Urinary bladder (tissue), 4 donors: Measurements from ENCODE around the gene NOL12. TPM values are rescaled to one million over a fixed set of nuclear protein-coding genes. Genes with fewer than 3 reads are reported as not detected.
"Not testable (repeated sequence)": the region's sequence is repeated elsewhere in the genome, so short reads cannot be mapped to it uniquely, and the experiment has no call there.

ENCODE experiments used
- DNase-seq: peaks from one replicate; pipeline ENCODE4 v3.0.0-alpha.2; 2015; ENCODE audit errors: extremely low spot score
- H3K27ac ChIP-seq: one replicate; pipeline ENCODE4 v1.5.1; 2013; ENCODE audit warnings: low read depth, mild to moderate bottlenecking, moderate library complexity
- H3K36me3 ChIP-seq: one replicate; pipeline ENCODE4 v1.6.1; 2013; ENCODE audit warnings: mild to moderate bottlenecking, moderate library complexity; ENCODE audit not compliant: insufficient read depth
- H3K4me1 ChIP-seq: one replicate; pipeline ENCODE4 v1.6.1; 2013; ENCODE audit warnings: mild to moderate bottlenecking, moderate library complexity; ENCODE audit not compliant: insufficient read depth
- H3K4me3 ChIP-seq: one replicate; pipeline ENCODE4 v1.5.1; 2013; ENCODE audit warnings: low read depth, low read length
- WGBS: extraction: QIAGEN DNeasy Blood & Tissue Kit; methylation state at CpG from one replicate; pipeline ENCODE4 v1.1.7; 2013; 5-methylcytosine and 5-hydroxymethylcytosine counted together
- polyA plus RNA-seq: library from polyadenylated mRNA; stranded (reverse); fragments of 200-250 nt; gene quantifications from one replicate; pipeline ENCODE4 v1.2.3, GENCODE V29; 2013
- total RNA-seq: library from RNA; depleted of rRNA; stranded (reverse); fragments of >200 nt; gene quantifications from one replicate; pipeline ENCODE4 v1.2.3, GENCODE V29; 2014
- donor health status: healthy with polysubstance abuse.
- donor health status: healthy.

The NOL12 gene
- total and polyA plus RNA-seq, 2 donors, result 8.7 to 17.9 TPM

DNA sequence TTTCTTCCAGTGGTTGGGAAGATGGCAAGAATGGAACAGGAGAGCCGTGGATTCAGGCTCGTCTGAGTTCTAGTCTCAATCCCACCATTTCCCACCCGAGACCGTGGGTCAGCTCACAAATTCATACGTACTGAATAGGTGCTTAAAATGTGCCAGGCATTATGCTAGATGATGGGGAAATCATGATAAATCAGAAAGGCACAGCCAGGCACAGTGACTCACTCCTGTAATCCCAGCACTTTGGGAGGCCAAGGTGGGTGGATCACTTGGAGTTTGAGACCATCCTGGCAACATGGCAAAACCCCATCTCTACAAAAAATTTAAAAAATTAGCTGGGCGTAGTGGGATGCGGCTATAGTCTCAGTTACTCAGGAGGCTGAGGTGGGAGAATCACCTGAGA, 17.8 kb downstream of the NOL12 start:
- no peak overlapping the region for H3K4me3 ChIP-seq
- no peak overlapping the region for H3K27ac ChIP-seq
- no peaks in the 10 kb centered on the region for H3K36me3 ChIP-seq
- WGBS, result 83% methylated on average over 7 of the region's 7 CpGs
- DNase-seq, result no peak
- H3K4me1 ChIP-seq, result no peaks in the 10 kb centered on the region

- H3K4me3 ChIP-seq, result no peak overlapping the region
- no peaks in the 10 kb centered on the region for H3K36me3 ChIP-seq
- no peak for DNase-seq
- H3K4me1 ChIP-seq, result no peaks in the 10 kb centered on the region
- H3K27ac ChIP-seq, result no peak overlapping the region
- 80% methylated on average over 3 of the region's 3 CpGs for WGBS
These were observed 18.5 kb downstream of the NOL12 start for GRCh38 chr22:37704645-37705044.

GRCh38 chr22:37705205-37705604, 19.1 kb downstream of the NOL12 start:
- 98% methylated on average over 3 of the region's 3 CpGs for WGBS
- DNase-seq, result no peak
- no peaks in the 10 kb centered on the region for H3K36me3 ChIP-seq
- H3K4me1 ChIP-seq, result no peaks in the 10 kb centered on the region
- H3K27ac ChIP-seq, result no peak overlapping the region
- H3K4me3 ChIP-seq, result no peak overlapping the region

DNA sequence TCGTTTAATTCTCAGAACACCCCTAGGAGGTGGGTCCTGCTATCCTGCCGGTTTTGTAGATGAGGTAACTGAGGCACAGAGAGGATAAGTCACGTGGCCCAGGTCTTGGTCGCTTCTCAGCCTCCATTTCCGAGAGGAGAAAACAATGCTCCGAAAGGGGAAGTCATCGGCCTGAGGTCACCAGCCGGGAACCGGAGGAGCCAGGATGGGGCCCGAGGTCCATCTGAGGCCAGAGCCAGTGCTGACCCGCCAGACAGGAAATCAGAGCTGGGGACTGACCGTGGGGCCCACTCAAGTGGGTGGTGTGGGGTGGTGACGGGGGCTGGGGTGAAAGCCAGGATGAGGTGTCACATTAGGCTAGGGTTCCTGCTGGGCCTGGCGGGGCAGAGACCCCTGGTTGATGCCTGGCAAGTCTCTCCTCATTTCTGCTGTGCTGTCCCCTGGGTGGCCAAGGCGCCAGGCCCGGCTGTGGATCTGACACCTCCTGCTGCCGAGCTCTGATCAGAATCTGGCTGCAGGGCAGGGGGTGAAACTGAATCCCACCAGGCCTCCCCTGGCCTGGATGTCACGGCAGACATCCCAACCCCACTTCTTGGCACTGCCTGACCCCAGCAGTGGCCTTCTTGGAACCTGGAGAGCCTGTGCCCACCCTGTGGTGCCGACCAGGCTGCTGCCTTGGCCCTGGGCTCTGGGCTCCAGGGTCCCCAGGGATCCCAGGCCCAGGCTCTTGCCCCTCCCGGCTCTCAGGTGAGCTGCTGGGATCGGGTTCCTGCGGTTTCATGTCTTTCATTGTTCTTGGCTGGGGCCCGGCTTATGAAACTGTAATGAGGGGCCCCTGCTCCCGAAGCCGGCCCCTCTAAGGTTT, 22.7 kb downstream of the NOL12 start:
- Histone ChIP-seq H3K36me3 (no peaks in the 10 kb centered on the region), H3K4me3 (no peak overlapping the region), H3K27ac (no peak overlapping the region), H3K4me1 (no peaks in the 10 kb centered on the region)
- WGBS, result 87% methylated on average over 25 of the region's 25 CpGs
- no peak for DNase-seq

- H3K4me1 ChIP-seq, result no peaks in the 10 kb centered on the region
- 96% methylated on average over 15 of the region's 15 CpGs for WGBS
- H3K4me3 ChIP-seq, result no peak overlapping the region
- no peak overlapping the region for H3K27ac ChIP-seq
- DNase-seq, result no peak
- H3K36me3 ChIP-seq, result no peaks in the 10 kb centered on the region
These were observed 23.3 kb downstream of the NOL12 start for GRCh38 chr22:37709445-37709765.

GRCh38 chr22:37710675-37711074, 24.5 kb downstream of the NOL12 start:
- DNase-seq, result no peak
- H3K27ac ChIP-seq, result no peak overlapping the region
- no peaks in the 10 kb centered on the region for H3K36me3 ChIP-seq
- no peaks in the 10 kb centered on the region for H3K4me1 ChIP-seq
- no peak overlapping the region for H3K4me3 ChIP-seq
- 88% methylated on average over 3 of the region's 3 CpGs for WGBS

- Histone ChIP-seq H3K4me3 (no peak overlapping the region), H3K36me3 (no peaks in the 10 kb centered on the region), H3K27ac (no peak overlapping the region), H3K4me1 (no peaks in the 10 kb centered on the region)
- WGBS, result 90% methylated on average over 10 of the region's 10 CpGs
- no peak for DNase-seq
These were observed 25.3 kb downstream of the NOL12 start for GRCh38 chr22:37711490-37711889.

GRCh38 chr22:37713761-37714160, 27.6 kb downstream of the NOL12 start:
- Histone ChIP-seq H3K27ac (no peak overlapping the region), H3K36me3 (no peaks in the 10 kb centered on the region), H3K4me1 (no peaks in the 10 kb centered on the region), H3K4me3 (no peak overlapping the region)
- 96% methylated on average over 7 of the region's 7 CpGs for WGBS
- DNase-seq, result no peak

DNA sequence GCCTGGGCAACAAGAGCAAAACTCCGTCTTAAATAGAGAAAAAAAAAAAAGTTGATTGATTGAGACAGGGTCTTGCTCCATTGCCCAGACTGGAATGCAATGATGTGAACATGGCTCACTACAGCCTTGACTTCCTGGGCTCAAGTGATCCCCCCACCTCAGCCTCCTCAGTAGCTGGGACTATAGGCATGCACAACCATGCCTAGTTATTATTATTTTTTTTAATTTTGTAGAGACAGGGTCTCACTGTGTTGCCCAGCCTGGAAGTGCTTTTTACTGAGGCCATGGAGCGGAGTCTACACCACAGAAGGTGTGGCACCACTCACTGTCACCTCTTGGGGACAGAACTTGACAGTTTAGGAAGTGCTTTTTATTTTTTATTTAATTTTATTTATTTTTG, 28.5 kb downstream of the NOL12 start:
- 94% methylated on average over 2 of the region's 2 CpGs for WGBS

GRCh38 chr22:37715760-37716159, 29.6 kb downstream of the NOL12 start:
- Histone ChIP-seq H3K36me3 (no peaks in the 10 kb centered on the region), H3K4me1 (no peaks in the 10 kb centered on the region), H3K4me3 (no peak overlapping the region), H3K27ac (no peak overlapping the region)
- DNase-seq, result no peak
- 88% methylated on average over 7 of the region's 7 CpGs for WGBS

More for the DNA sequence above, 28.5 kb downstream of the NOL12 start:
- Histone ChIP-seq H3K27ac (no peak overlapping the region), H3K36me3 (no peaks in the 10 kb centered on the region), H3K4me1 (no peaks in the 10 kb centered on the region), H3K4me3 (no peak overlapping the region)
- DNase-seq, result no peak

- WGBS, result 95% methylated on average over 9 of the region's 9 CpGs
- no peak for DNase-seq
These were observed 30.6 kb downstream of the NOL12 start for GRCh38 chr22:37716708-37717107.

GRCh38 chr22:37717235-37717634, 31.1 kb downstream of the NOL12 start:
- not testable (repeated sequence) for H3K4me3 ChIP-seq, H3K27ac ChIP-seq, H3K4me1 ChIP-seq, DNase-seq, H3K36me3 ChIP-seq
- 91% methylated on average over 7 of the region's 7 CpGs for WGBS

More at GRCh38 chr22:37716708-37717107, 30.6 kb downstream of the NOL12 start:
- Histone ChIP-seq H3K27ac (no peak overlapping the region), H3K36me3 (no peaks in the 10 kb centered on the region), H3K4me1 (no peaks in the 10 kb centered on the region), H3K4me3 (no peak overlapping the region)

GRCh38 chr22:37717746-37718305, 31.7 kb downstream of the NOL12 start:
- not testable (repeated sequence) for H3K4me1 ChIP-seq, H3K4me3 ChIP-seq, H3K36me3 ChIP-seq, H3K27ac ChIP-seq, DNase-seq
- WGBS, result 95% methylated on average over 38 of the region's 38 CpGs

DNA sequence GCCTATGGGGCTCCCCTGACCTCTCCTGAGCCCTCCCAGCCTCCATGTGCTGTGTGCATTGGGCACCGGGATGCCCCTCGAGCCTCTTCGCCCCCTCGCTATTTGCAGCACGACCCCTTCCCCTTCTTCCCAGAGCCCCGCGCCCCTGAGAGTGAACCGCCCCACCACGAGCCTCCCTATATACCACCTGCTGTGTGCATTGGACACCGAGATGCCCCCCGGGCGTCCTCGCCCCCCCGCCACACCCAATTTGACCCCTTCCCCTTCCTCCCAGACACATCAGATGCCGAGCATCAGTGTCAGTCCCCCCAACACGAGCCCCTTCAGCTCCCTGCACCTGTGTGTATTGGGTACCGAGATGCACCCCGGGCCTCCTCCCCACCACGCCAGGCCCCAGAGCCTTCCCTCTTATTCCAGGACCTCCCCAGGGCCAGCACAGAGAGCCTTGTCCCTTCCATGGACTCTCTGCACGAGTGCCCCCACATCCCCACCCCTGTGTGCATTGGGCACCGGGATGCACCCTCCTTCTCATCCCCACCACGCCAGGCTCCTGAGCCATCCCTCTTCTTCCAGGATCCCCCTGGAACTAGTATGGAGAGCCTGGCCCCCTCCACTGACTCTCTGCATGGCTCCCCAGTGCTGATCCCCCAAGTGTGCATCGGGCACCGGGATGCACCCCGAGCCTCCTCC, 39.6 kb downstream of the NOL12 start:
- H3K27ac ChIP-seq, result no peak overlapping the region
- no peak overlapping the region for H3K4me3 ChIP-seq
- 96% methylated on average over 25 of the region's 25 CpGs for WGBS
- H3K36me3 ChIP-seq, result no peaks in the 10 kb centered on the region
- DNase-seq, result no peak
- no peaks in the 10 kb centered on the region for H3K4me1 ChIP-seq
